Body of pancreas (tissue), 4 donors: ENCODE results near the gene NDUFA12.

Experiments used
- CTCF ChIP-seq, 7 experiments: fragments of 450-650 bp in 4 of 7; fragments of 200-600 bp in 3 of 7; sonication (generic) in 3 of 7; IDR thresholded peaks; one replicate each; pipeline ENCODE4 v1.5.1; 2016 to 2019; ENCODE audit warnings: antibody characterized with exemption in 7 of 7
- POLR2A ChIP-seq, 3 donors: fragments of 450-650 bp; IDR thresholded peaks; one replicate each; pipeline ENCODE4 v1.6.1; 2016; ENCODE audit warnings: antibody characterized with exemption in 3 of 3, mild to moderate bottlenecking in 2 of 3

GRCh38 chr12:94997061-94997460 lies 6.4 kb downstream of the NDUFA12 start:
- TF ChIP-seq CTCF (IDR thresholded peaks at IDR 0.05): no peak
- TF ChIP-seq POLR2A (IDR thresholded peaks at IDR 0.05): no peak
